Ascending aorta (tissue), 2 donors: Measurements from ENCODE around the gene TARBP1. TPM values are rescaled to one million over a fixed set of nuclear protein-coding genes. Genes with fewer than 3 reads are reported as not detected.

Experiments
- DNase-seq, 2 donors: peaks; one replicate each; pipeline ENCODE4 v3.0.0-alpha.2; 2019; ENCODE audit warnings: low spot score in 2 of 2
- H3K27ac ChIP-seq, 2 donors: fragments of 200-600 bp; sonication (generic); one replicate each; pipeline ENCODE4 v1.5.1; 2016 to 2017; ENCODE audit warnings: mild to moderate bottlenecking in 1 of 2
- H3K27me3 ChIP-seq: fragments of 200-600 bp; sonication (generic); one replicate; pipeline ENCODE4 v1.5.1; 2017
- H3K36me3 ChIP-seq, 2 donors: fragments of 200-600 bp; sonication (generic); one replicate each; pipeline ENCODE4 v1.5.1; 2016
- H3K4me1 ChIP-seq, 2 donors: fragments of 200-600 bp; sonication (generic); one replicate each; pipeline ENCODE4 v1.5.1; 2016 to 2017; ENCODE audit warnings: mild to moderate bottlenecking in 1 of 2
- H3K4me3 ChIP-seq, 2 donors: fragments of 200-600 bp; sonication (generic); one replicate each; pipeline ENCODE4 v1.5.1; 2016 to 2017; ENCODE audit warnings: mild to moderate bottlenecking in 1 of 2
- H3K9me3 ChIP-seq, 2 donors: fragments of 200-600 bp; sonication (generic); one replicate each; pipeline ENCODE4 v1.5.1; 2016
- intact Hi-C: fragments of 100-400 bp; cut with DNase I; formaldehyde crosslinking; loops from one replicate; pipeline ENCODE4 v1.15.1; 2023
- total RNA-seq: library from RNA; depleted of rRNA; stranded (reverse); fragments of >200 nt; gene quantifications from one replicate; pipeline ENCODE4 v1.1.0, GENCODE V29; 2016
- TF ChIP-seq, protein P1 (sequence below), 3 experiments: fragments of 200-600 bp in 2 of 3; fragments of 450-650 bp in 1 of 3; sonication (generic) in 2 of 3; IDR thresholded peaks; one replicate each; pipeline ENCODE4 v1.5.1; 2016 to 2019; ENCODE audit warnings: antibody characterized with exemption in 3 of 3, mild to moderate bottlenecking in 1 of 3, moderate library complexity in 1 of 3

TARBP1 gene
- 19.2 TPM for total RNA-seq

DNA sequence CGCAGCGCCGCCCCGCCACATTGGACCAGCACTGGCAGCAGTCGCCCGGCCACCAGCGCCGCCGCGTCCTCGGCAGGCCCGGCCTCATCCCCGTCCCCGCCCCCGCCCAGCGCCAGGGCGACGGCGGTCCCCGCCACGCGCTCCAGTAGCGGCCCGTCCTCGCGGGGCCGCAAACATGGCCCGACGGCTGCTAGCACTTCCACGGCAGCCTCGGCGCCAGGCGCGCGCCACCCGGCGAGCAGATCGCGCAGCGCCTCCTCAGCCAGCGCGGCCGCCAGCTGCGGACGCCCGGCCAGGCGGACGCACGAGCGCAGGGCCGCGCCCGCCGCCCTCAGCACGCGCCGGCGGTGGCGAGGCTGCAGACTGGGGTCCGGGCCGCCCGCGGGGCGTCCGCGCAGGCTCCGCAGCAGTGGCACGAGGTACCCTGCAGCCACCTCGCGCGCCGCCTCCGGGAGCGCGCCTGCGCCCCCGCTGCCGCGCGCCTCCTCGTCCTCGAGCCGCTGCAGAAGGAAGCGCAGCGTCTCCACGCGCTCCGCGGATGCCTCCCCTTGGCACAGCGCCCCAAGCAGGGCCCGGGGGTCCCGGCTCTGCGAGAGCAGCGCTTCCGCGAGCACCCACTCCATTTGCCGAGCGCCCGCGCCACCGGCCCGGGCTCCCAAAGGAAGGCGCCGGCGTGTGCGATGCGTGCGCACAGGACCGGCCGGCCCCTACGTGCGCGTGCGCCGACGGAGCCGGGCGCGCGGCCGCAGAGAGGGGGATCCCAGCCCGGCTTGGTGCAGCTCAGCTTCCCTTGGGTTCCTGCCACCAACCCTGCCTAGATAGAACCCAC, at the start of gene TARBP1:
TSS of gene TARBP1 (minus strand) at position 699 of the 829 bp plus-strand sequence. CDS start at position 623, 76 bp downstream.
- TF ChIP-seq, protein P1, sequence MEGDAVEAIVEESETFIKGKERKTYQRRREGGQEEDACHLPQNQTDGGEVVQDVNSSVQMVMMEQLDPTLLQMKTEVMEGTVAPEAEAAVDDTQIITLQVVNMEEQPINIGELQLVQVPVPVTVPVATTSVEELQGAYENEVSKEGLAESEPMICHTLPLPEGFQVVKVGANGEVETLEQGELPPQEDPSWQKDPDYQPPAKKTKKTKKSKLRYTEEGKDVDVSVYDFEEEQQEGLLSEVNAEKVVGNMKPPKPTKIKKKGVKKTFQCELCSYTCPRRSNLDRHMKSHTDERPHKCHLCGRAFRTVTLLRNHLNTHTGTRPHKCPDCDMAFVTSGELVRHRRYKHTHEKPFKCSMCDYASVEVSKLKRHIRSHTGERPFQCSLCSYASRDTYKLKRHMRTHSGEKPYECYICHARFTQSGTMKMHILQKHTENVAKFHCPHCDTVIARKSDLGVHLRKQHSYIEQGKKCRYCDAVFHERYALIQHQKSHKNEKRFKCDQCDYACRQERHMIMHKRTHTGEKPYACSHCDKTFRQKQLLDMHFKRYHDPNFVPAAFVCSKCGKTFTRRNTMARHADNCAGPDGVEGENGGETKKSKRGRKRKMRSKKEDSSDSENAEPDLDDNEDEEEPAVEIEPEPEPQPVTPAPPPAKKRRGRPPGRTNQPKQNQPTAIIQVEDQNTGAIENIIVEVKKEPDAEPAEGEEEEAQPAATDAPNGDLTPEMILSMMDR (IDR thresholded peaks at IDR 0.05), result no peak
- Histone ChIP-seq H3K27me3 (no peaks in the 10 kb centered on the region), H3K4me3 (peak within 1 kb of the TSS; percentile 68 to 94), H3K4me1 (peaks cover 3 to 5% of the 10 kb centered on the region in 2 donors), H3K27ac (peak within 1 kb of the TSS in 1 of 2 donors; percentile 93), H3K9me3 (no peaks in the 10 kb centered on the region), H3K36me3 (no peaks in the 10 kb centered on the region)
- intact Hi-C loops, result no loop called here
- peak in 1 of 2 donors; percentile 81 for DNase-seq

DNA sequence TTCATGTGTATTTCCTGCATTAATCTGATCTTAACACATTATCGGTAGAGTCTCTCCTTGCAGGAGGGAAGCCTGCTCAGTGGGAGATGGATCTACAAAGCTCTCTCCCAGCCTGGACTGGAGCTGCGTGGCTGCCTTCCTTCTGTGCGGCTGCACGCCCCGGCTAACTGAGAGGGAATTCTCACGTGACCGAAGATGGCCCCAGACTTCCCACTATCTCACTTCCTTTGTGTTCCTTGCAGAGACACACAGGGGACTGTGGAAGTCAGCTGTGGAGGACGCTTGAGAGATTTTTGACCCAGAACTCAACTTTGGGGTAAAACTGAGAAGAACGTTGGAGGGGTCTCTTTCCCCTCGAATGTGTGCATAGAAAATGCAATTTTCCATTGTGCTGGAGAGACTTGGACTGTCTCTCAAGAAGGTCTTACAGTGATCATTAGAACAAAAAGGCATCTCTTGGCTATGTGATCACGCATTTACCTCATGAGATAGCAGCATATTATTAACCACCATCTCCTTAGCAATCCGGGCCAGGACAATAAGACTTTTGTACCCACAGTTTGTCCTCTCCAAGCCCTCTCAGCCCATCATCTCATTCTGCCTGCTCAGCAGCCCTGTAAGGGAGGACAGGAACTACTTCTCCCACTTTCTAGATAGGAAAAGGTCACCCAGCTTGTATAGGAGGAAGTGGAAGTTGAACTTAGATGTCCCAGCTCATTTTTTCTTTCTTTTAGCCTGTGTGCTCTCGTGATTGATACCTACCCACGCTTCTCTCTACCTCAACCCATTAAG, 49.3 kb upstream of the TARBP1 start:
- intact Hi-C loops, result no loop called here
- no peaks in the 10 kb centered on the region for H3K9me3 ChIP-seq
- no peak for DNase-seq
- no peak overlapping the region for H3K4me3 ChIP-seq
- no peaks in the 10 kb centered on the region for H3K27me3 ChIP-seq
- TF ChIP-seq, protein P1 (IDR thresholded peaks at IDR 0.05), result no peak
- no peaks in the 10 kb centered on the region for H3K36me3 ChIP-seq
- H3K27ac ChIP-seq, result peak overlapping the region; percentile 95 to 99
- peaks cover 12 to 64% of the 10 kb centered on the region in 2 donors for H3K4me1 ChIP-seq

DNA sequence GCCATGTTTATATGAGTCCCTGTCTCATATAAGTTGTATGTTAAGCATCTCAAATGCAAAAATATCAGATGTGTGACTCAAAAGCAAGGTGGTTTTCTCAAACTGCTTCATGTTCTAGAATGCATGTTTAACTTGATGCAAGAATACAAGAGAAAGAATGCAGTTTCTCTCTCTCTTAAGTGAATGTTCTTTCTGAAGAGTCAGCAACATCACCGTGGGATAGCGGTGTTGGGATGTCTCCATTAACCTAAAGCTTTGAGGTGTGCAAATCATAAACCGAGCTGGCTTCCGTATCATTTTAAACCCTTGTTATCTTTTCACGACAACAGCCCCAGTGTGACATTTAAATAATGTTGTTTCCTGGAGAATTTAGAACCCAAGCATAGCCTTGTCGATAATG, 48.4 kb upstream of the TARBP1 start:
- H3K27me3 ChIP-seq, result no peaks in the 10 kb centered on the region
- TF ChIP-seq, protein P1 (IDR thresholded peaks at IDR 0.05), result no peak
- peaks cover 8 to 65% of the 10 kb centered on the region in 2 donors for H3K4me1 ChIP-seq
- H3K4me3 ChIP-seq, result no peak overlapping the region
- no peaks in the 10 kb centered on the region for H3K36me3 ChIP-seq
- H3K27ac ChIP-seq, result no peak overlapping the region
- intact Hi-C loops, result no loop called here
- no peak for DNase-seq
- no peaks in the 10 kb centered on the region for H3K9me3 ChIP-seq

DNA sequence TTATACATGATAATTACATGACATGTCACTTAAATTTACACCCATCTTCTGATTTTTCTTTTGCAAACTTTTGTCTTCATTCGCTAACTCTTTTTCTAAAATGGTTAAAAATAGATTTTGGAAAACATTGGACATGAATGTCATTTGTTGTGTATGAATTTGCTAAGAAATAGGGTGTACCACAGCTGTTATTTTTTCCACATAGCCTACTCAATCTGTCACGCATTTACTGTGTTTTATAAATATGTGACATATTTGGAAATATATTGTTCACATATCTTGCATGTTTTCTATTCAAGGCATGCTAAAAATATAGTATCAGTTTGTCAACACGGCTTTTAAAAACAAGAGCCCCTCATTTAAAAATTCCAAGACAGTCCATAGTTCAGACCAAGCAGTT, 47.9 kb upstream of the TARBP1 start:
- intact Hi-C loops, result no loop called here
- TF ChIP-seq, protein P1 (IDR thresholded peaks at IDR 0.05), result no peak
- Histone ChIP-seq H3K27ac (no peak overlapping the region), H3K9me3 (no peaks in the 10 kb centered on the region), H3K36me3 (no peaks in the 10 kb centered on the region), H3K27me3 (no peaks in the 10 kb centered on the region), H3K4me3 (no peak overlapping the region), H3K4me1 (peaks cover 4 to 60% of the 10 kb centered on the region in 2 donors)
- no peak for DNase-seq

GRCh38 chr1:234525099-234525799, 46.3 kb upstream of the TARBP1 start:
- Histone ChIP-seq H3K27ac (peak overlapping the region in 1 of 2 donors; percentile 76), H3K4me3 (no peak overlapping the region), H3K4me1 (peaks cover 3 to 46% of the 10 kb centered on the region in 2 donors), H3K9me3 (no peaks in the 10 kb centered on the region), H3K36me3 (no peaks in the 10 kb centered on the region), H3K27me3 (no peaks in the 10 kb centered on the region)
- no peak for DNase-seq
- intact Hi-C loops, result no loop called here
- TF ChIP-seq, protein P1 (IDR thresholded peaks at IDR 0.05), result no peak
